ENCODE measurements around the gene IQGAP3. TPM values are rescaled to one million over a fixed set of nuclear protein-coding genes. Genes with fewer than 3 reads are reported as not detected.

The IQGAP3 gene
- total RNA-seq, 1 donor from 2014 or later: 3.7 TPM

GRCh38 chr1:156547982-156548381 is 24.4 kb downstream of the IQGAP3 start:
- H3K27ac ChIP-seq (ENCODE audit: low read depth, low read length): no peak overlapping the region
- no peak overlapping the region for H3K4me3 ChIP-seq (ENCODE audit: low read length in 3 of 3)
- H3K36me3 ChIP-seq (ENCODE audit: control insufficient read depth in 3 of 3, insufficient read depth in 3 of 3, low read length in 3 of 3): no peaks in the 10 kb centered on the region
- no peaks in the 10 kb centered on the region for H3K27me3 ChIP-seq (ENCODE audit: control insufficient read depth in 3 of 3, insufficient read depth in 3 of 3, low read length in 3 of 3)
- no peak overlapping the region for H3K9ac ChIP-seq (ENCODE audit: low read depth in 1 of 3, low read length in 3 of 3)
- H3K4me1 ChIP-seq (ENCODE audit: control insufficient read depth in 3 of 3, insufficient read depth in 3 of 3, low read length in 3 of 3): peaks cover 5 to 7% (median 7%) of the 10 kb centered on the region in 3 donors
- no peaks in the 10 kb centered on the region for H3K9me3 ChIP-seq (ENCODE audit: control insufficient read depth in 3 of 3, low read length in 3 of 3)

GRCh38 chr1:156547434-156547833 is 24.9 kb downstream of the IQGAP3 start:
- Histone ChIP-seq H3K36me3 (ENCODE audit: control insufficient read depth in 3 of 3, insufficient read depth in 3 of 3, low read length in 3 of 3) (no peaks in the 10 kb centered on the region), H3K27ac (ENCODE audit: low read depth, low read length) (no peak overlapping the region), H3K4me3 (ENCODE audit: low read length in 3 of 3) (no peak overlapping the region), H3K27me3 (ENCODE audit: control insufficient read depth in 3 of 3, insufficient read depth in 3 of 3, low read length in 3 of 3) (no peaks in the 10 kb centered on the region), H3K9me3 (ENCODE audit: control insufficient read depth in 3 of 3, low read length in 3 of 3) (no peaks in the 10 kb centered on the region), H3K4me1 (ENCODE audit: control insufficient read depth in 3 of 3, insufficient read depth in 3 of 3, low read length in 3 of 3) (peaks cover 5 to 7% (median 7%) of the 10 kb centered on the region in 3 donors), H3K9ac (ENCODE audit: low read depth in 1 of 3, low read length in 3 of 3) (no peak overlapping the region)

- no peak overlapping the region for H3K27ac ChIP-seq (ENCODE audit: low read depth, low read length)
- H3K4me1 ChIP-seq (ENCODE audit: control insufficient read depth in 3 of 3, insufficient read depth in 3 of 3, low read length in 3 of 3): peaks cover 5 to 7% (median 7%) of the 10 kb centered on the region in 3 donors
- no peaks in the 10 kb centered on the region for H3K36me3 ChIP-seq (ENCODE audit: control insufficient read depth in 3 of 3, insufficient read depth in 3 of 3, low read length in 3 of 3)
- no peaks in the 10 kb centered on the region for H3K27me3 ChIP-seq (ENCODE audit: control insufficient read depth in 3 of 3, insufficient read depth in 3 of 3, low read length in 3 of 3)
- H3K9ac ChIP-seq (ENCODE audit: low read depth in 1 of 3, low read length in 3 of 3): no peak overlapping the region
- no peak overlapping the region for H3K4me3 ChIP-seq (ENCODE audit: low read length in 3 of 3)
- no peaks in the 10 kb centered on the region for H3K9me3 ChIP-seq (ENCODE audit: control insufficient read depth in 3 of 3, low read length in 3 of 3)
These were observed 26.1 kb downstream of the IQGAP3 start for GRCh38 chr1:156546267-156546666.

GRCh38 chr1:156544592-156545102 is 27.7 kb downstream of the IQGAP3 start:
- Histone ChIP-seq H3K4me3 (ENCODE audit: low read length in 3 of 3) (no peak overlapping the region), H3K9me3 (ENCODE audit: control insufficient read depth in 3 of 3, low read length in 3 of 3) (no peaks in the 10 kb centered on the region), H3K27me3 (ENCODE audit: control insufficient read depth in 3 of 3, insufficient read depth in 3 of 3, low read length in 3 of 3) (no peaks in the 10 kb centered on the region), H3K4me1 (ENCODE audit: control insufficient read depth in 3 of 3, insufficient read depth in 3 of 3, low read length in 3 of 3) (peaks cover under 1 to 13% (median 5%) of the 10 kb centered on the region in 3 donors), H3K9ac (ENCODE audit: low read depth in 1 of 3, low read length in 3 of 3) (no peak overlapping the region), H3K36me3 (ENCODE audit: control insufficient read depth in 3 of 3, insufficient read depth in 3 of 3, low read length in 3 of 3) (no peaks in the 10 kb centered on the region), H3K27ac (ENCODE audit: low read depth, low read length) (no peak overlapping the region)

- Histone ChIP-seq H3K4me3 (ENCODE audit: low read length in 3 of 3) (no peak overlapping the region), H3K27ac (ENCODE audit: low read depth, low read length) (no peak overlapping the region), H3K36me3 (ENCODE audit: control insufficient read depth in 3 of 3, insufficient read depth in 3 of 3, low read length in 3 of 3) (no peaks in the 10 kb centered on the region), H3K27me3 (ENCODE audit: control insufficient read depth in 3 of 3, insufficient read depth in 3 of 3, low read length in 3 of 3) (no peaks in the 10 kb centered on the region), H3K9me3 (ENCODE audit: control insufficient read depth in 3 of 3, low read length in 3 of 3) (no peaks in the 10 kb centered on the region), H3K4me1 (ENCODE audit: control insufficient read depth in 3 of 3, insufficient read depth in 3 of 3, low read length in 3 of 3) (peaks cover 0 to 13% (median 8%) of the 10 kb centered on the region in 3 donors), H3K9ac (ENCODE audit: low read depth in 1 of 3, low read length in 3 of 3) (no peak overlapping the region)
These were observed 29.3 kb downstream of the IQGAP3 start for GRCh38 chr1:156543066-156543465.

GRCh38 chr1:156540955-156541354 is 31.4 kb downstream of the IQGAP3 start:
- no peaks in the 10 kb centered on the region for H3K36me3 ChIP-seq (ENCODE audit: control insufficient read depth in 3 of 3, insufficient read depth in 3 of 3, low read length in 3 of 3)
- no peak overlapping the region for H3K4me3 ChIP-seq (ENCODE audit: low read length in 3 of 3)
- H3K27ac ChIP-seq (ENCODE audit: low read depth, low read length): no peak overlapping the region
- H3K27me3 ChIP-seq (ENCODE audit: control insufficient read depth in 3 of 3, insufficient read depth in 3 of 3, low read length in 3 of 3): no peaks in the 10 kb centered on the region
- no peaks in the 10 kb centered on the region for H3K9me3 ChIP-seq (ENCODE audit: control insufficient read depth in 3 of 3, low read length in 3 of 3)
- peaks cover 0 to 6% (median 3%) of the 10 kb centered on the region in 3 donors for H3K4me1 ChIP-seq (ENCODE audit: control insufficient read depth in 3 of 3, insufficient read depth in 3 of 3, low read length in 3 of 3)
- H3K9ac ChIP-seq (ENCODE audit: low read depth in 1 of 3, low read length in 3 of 3): no peak overlapping the region

- Histone ChIP-seq H3K9me3 (ENCODE audit: control insufficient read depth in 3 of 3, low read length in 3 of 3) (no peaks in the 10 kb centered on the region), H3K27me3 (ENCODE audit: control insufficient read depth in 3 of 3, insufficient read depth in 3 of 3, low read length in 3 of 3) (no peaks in the 10 kb centered on the region), H3K36me3 (ENCODE audit: control insufficient read depth in 3 of 3, insufficient read depth in 3 of 3, low read length in 3 of 3) (no peaks in the 10 kb centered on the region), H3K9ac (ENCODE audit: low read depth in 1 of 3, low read length in 3 of 3) (no peak overlapping the region), H3K4me1 (ENCODE audit: control insufficient read depth in 3 of 3, insufficient read depth in 3 of 3, low read length in 3 of 3) (peaks cover 0 to 6% (median 3%) of the 10 kb centered on the region in 3 donors), H3K4me3 (ENCODE audit: low read length in 3 of 3) (no peak overlapping the region), H3K27ac (ENCODE audit: low read depth, low read length) (no peak overlapping the region)
These were observed 32.5 kb downstream of the IQGAP3 start for GRCh38 chr1:156539818-156540355.

GRCh38 chr1:156538711-156539440 is 33.5 kb downstream of the IQGAP3 start:
- Histone ChIP-seq H3K27ac (ENCODE audit: low read depth, low read length) (no peak overlapping the region), H3K36me3 (ENCODE audit: control insufficient read depth in 3 of 3, insufficient read depth in 3 of 3, low read length in 3 of 3) (no peaks in the 10 kb centered on the region), H3K9ac (ENCODE audit: low read depth in 1 of 3, low read length in 3 of 3) (no peak overlapping the region), H3K9me3 (ENCODE audit: control insufficient read depth in 3 of 3, low read length in 3 of 3) (no peaks in the 10 kb centered on the region), H3K4me1 (ENCODE audit: control insufficient read depth in 3 of 3, insufficient read depth in 3 of 3, low read length in 3 of 3) (peaks cover 0 to 6% (median 3%) of the 10 kb centered on the region in 3 donors), H3K27me3 (ENCODE audit: control insufficient read depth in 3 of 3, insufficient read depth in 3 of 3, low read length in 3 of 3) (no peaks in the 10 kb centered on the region), H3K4me3 (ENCODE audit: low read length in 3 of 3) (no peak overlapping the region)

GRCh38 chr1:156537027-156537426 is 35.3 kb downstream of the IQGAP3 start:
- H3K4me1 ChIP-seq (ENCODE audit: control insufficient read depth in 3 of 3, insufficient read depth in 3 of 3, low read length in 3 of 3): peaks cover 3 to 17% (median 4%) of the 10 kb centered on the region in 3 donors
- no peak overlapping the region for H3K27ac ChIP-seq (ENCODE audit: low read depth, low read length)
- H3K9me3 ChIP-seq (ENCODE audit: control insufficient read depth in 3 of 3, low read length in 3 of 3): no peaks in the 10 kb centered on the region
- H3K27me3 ChIP-seq (ENCODE audit: control insufficient read depth in 3 of 3, insufficient read depth in 3 of 3, low read length in 3 of 3): no peaks in the 10 kb centered on the region
- no peak overlapping the region for H3K4me3 ChIP-seq (ENCODE audit: low read length in 3 of 3)
- H3K9ac ChIP-seq (ENCODE audit: low read depth in 1 of 3, low read length in 3 of 3): no peak overlapping the region
- H3K36me3 ChIP-seq (ENCODE audit: control insufficient read depth in 3 of 3, insufficient read depth in 3 of 3, low read length in 3 of 3): no peaks in the 10 kb centered on the region

GRCh38 chr1:156534424-156535060 is 37.8 kb downstream of the IQGAP3 start:
- no peaks in the 10 kb centered on the region for H3K9me3 ChIP-seq (ENCODE audit: control insufficient read depth in 3 of 3, low read length in 3 of 3)

More at GRCh38 chr1:156534424-156535060, 37.8 kb downstream of the IQGAP3 start:
- H3K27me3 ChIP-seq (ENCODE audit: control insufficient read depth in 3 of 3, insufficient read depth in 3 of 3, low read length in 3 of 3): no peaks in the 10 kb centered on the region
- no peak overlapping the region for H3K27ac ChIP-seq (ENCODE audit: low read depth, low read length)
- no peak overlapping the region for H3K4me3 ChIP-seq (ENCODE audit: low read length in 3 of 3)
- peaks cover 2 to 11% (median 4%) of the 10 kb centered on the region in 3 donors for H3K4me1 ChIP-seq (ENCODE audit: control insufficient read depth in 3 of 3, insufficient read depth in 3 of 3, low read length in 3 of 3)
- H3K36me3 ChIP-seq (ENCODE audit: control insufficient read depth in 3 of 3, insufficient read depth in 3 of 3, low read length in 3 of 3): no peaks in the 10 kb centered on the region
- H3K9ac ChIP-seq (ENCODE audit: low read depth in 1 of 3, low read length in 3 of 3): no peak overlapping the region

Measured in skeletal muscle tissue (tissue), 4 donors.